ENCODE measurements around the gene SLC22A4. TPM values are rescaled to one million over a fixed set of nuclear protein-coding genes. Genes with fewer than 3 reads are reported as not detected.

The SLC22A4 gene
- polyA plus RNA-seq, 1 donor (not counting 4 experiments of a cell fraction or from before 2014, with no cell fraction given), result 1.4 TPM

GRCh38 chr5:132391870-132392269 is 97.7 kb downstream of the SLC22A4 start:
- Histone ChIP-seq H3K9me3 (ENCODE audit: control insufficient read depth, low read depth, low read length) (no peaks in the 10 kb centered on the region), H3K27ac (ENCODE audit: control insufficient read depth, insufficient read depth, low read length) (no peak overlapping the region), H3K9me1 (ENCODE audit: control insufficient read depth, extremely low read depth, insufficient read depth, low read length) (no peaks in the 10 kb centered on the region), H3K27me3 (ENCODE audit: control insufficient read depth, extremely low read depth, insufficient read depth, low read length) (no peaks in the 10 kb centered on the region), H2AFZ (ENCODE audit: control insufficient read depth, low read length) (no peak overlapping the region), H3K36me3 (ENCODE audit: control insufficient read depth in 2 of 2, extremely low read depth in 1 of 2, insufficient read depth in 2 of 2, low read length in 2 of 2) (peaks cover 16 to 36% of the 10 kb centered on the region in 2 experiments), H3K9ac (ENCODE audit: control insufficient read depth, extremely low read depth, insufficient read depth, low read length) (no peak overlapping the region), H3K79me2 (ENCODE audit: control insufficient read depth, insufficient read depth, low read length) (no peaks in the 10 kb centered on the region), H4K20me1 (ENCODE audit: control insufficient read depth, extremely low read depth, insufficient read depth, low read length) (no peaks in the 10 kb centered on the region), H3K4me2 (ENCODE audit: control insufficient read depth, extremely low read depth, insufficient read depth, low read depth, low read length) (no peak overlapping the region), H3K4me1 (ENCODE audit: control insufficient read depth, extremely low read depth, insufficient read depth, low read length) (peaks cover 73% of the 10 kb centered on the region), H3K4me3 (ENCODE audit: control insufficient read depth in 2 of 3, extremely low read depth in 1 of 3, insufficient read depth in 2 of 3, low read depth in 1 of 3, low read length in 3 of 3) (no peak overlapping the region)
- dilution Hi-C loops (cut with MboI; ENCODE audit: extremely low pct_ligation_motif_present, low sequenced_read_pairs), result no loop called here
- no peak for DNase-seq (ENCODE audit: low read depth, low spot score)
- TF ChIP-seq EZH2 (IDR thresholded peaks at IDR 0.05; ENCODE audit: low read length), result no peak
- no peak for FAIRE-seq

GRCh38 chr5:132392411-132392810 is 98.2 kb downstream of the SLC22A4 start:
- TF ChIP-seq, protein P1, sequence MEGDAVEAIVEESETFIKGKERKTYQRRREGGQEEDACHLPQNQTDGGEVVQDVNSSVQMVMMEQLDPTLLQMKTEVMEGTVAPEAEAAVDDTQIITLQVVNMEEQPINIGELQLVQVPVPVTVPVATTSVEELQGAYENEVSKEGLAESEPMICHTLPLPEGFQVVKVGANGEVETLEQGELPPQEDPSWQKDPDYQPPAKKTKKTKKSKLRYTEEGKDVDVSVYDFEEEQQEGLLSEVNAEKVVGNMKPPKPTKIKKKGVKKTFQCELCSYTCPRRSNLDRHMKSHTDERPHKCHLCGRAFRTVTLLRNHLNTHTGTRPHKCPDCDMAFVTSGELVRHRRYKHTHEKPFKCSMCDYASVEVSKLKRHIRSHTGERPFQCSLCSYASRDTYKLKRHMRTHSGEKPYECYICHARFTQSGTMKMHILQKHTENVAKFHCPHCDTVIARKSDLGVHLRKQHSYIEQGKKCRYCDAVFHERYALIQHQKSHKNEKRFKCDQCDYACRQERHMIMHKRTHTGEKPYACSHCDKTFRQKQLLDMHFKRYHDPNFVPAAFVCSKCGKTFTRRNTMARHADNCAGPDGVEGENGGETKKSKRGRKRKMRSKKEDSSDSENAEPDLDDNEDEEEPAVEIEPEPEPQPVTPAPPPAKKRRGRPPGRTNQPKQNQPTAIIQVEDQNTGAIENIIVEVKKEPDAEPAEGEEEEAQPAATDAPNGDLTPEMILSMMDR (optimal IDR thresholded peaks at IDR 0.05 in 1 of 3, IDR thresholded peaks at IDR 0.05 in 1 of 3, conservative IDR thresholded peaks at IDR 0.05 in 1 of 3; ENCODE audit: extremely low read depth in 1 of 3, insufficient read depth in 2 of 3, low read length in 3 of 3), result no peak
- no peak for TF ChIP-seq EZH2 (IDR thresholded peaks at IDR 0.05; ENCODE audit: low read length)
- Histone ChIP-seq H3K79me2 (ENCODE audit: control insufficient read depth, insufficient read depth, low read length) (no peaks in the 10 kb centered on the region), H3K9me1 (ENCODE audit: control insufficient read depth, extremely low read depth, insufficient read depth, low read length) (no peaks in the 10 kb centered on the region), H2AFZ (ENCODE audit: control insufficient read depth, low read length) (no peak overlapping the region), H4K20me1 (ENCODE audit: control insufficient read depth, extremely low read depth, insufficient read depth, low read length) (no peaks in the 10 kb centered on the region), H3K27ac (ENCODE audit: control insufficient read depth, insufficient read depth, low read length) (no peak overlapping the region), H3K4me3 (ENCODE audit: control insufficient read depth in 2 of 3, extremely low read depth in 1 of 3, insufficient read depth in 2 of 3, low read depth in 1 of 3, low read length in 3 of 3) (no peak overlapping the region), H3K36me3 (ENCODE audit: control insufficient read depth in 2 of 2, extremely low read depth in 1 of 2, insufficient read depth in 2 of 2, low read length in 2 of 2) (peaks cover 16 to 36% of the 10 kb centered on the region in 2 experiments), H3K4me1 (ENCODE audit: control insufficient read depth, extremely low read depth, insufficient read depth, low read length) (peaks cover 73% of the 10 kb centered on the region), H3K9ac (ENCODE audit: control insufficient read depth, extremely low read depth, insufficient read depth, low read length) (no peak overlapping the region), H3K4me2 (ENCODE audit: control insufficient read depth, extremely low read depth, insufficient read depth, low read depth, low read length) (no peak overlapping the region), H3K9me3 (ENCODE audit: control insufficient read depth, low read depth, low read length) (no peaks in the 10 kb centered on the region), H3K27me3 (ENCODE audit: control insufficient read depth, extremely low read depth, insufficient read depth, low read length) (no peaks in the 10 kb centered on the region)
- dilution Hi-C loops (cut with MboI; ENCODE audit: extremely low pct_ligation_motif_present, low sequenced_read_pairs), result no loop called here
- FAIRE-seq (no peak), DNase-seq (ENCODE audit: low read depth, low spot score) (no peak)
